ENCODE data around the gene SKI. TPM values are rescaled to one million over a fixed set of nuclear protein-coding genes. Genes with fewer than 3 reads are reported as not detected.

The SKI gene
- total RNA-seq, 1 donor from 2014 or later: 90.0 TPM

GRCh38 chr1:2301607-2302291 is 73.6 kb downstream of the SKI start:
- ATAC-seq (no peak), DNase-seq (no peak)
- TF ChIP-seq CTCF (IDR thresholded peaks at IDR 0.05): no peak
- intact Hi-C loops (cut with DNase I): no loop called here
- Histone ChIP-seq H3K9me3 (no peaks in the 10 kb centered on the region), H3K27me3 (ENCODE audit: low read depth) (no peaks in the 10 kb centered on the region), H3K4me3 (peak overlapping the region; percentile 46), H3K27ac (peak overlapping the region; percentile 93), H3K4me1 (peaks cover 54% of the 10 kb centered on the region), H3K36me3 (peaks cover 40% of the 10 kb centered on the region)

GRCh38 chr1:2302292-2302925 is 74.3 kb downstream of the SKI start:
- Histone ChIP-seq H3K27me3 (ENCODE audit: low read depth) (no peaks in the 10 kb centered on the region), H3K4me1 (peaks cover 52% of the 10 kb centered on the region), H3K4me3 (no peak overlapping the region), H3K36me3 (peaks cover 46% of the 10 kb centered on the region), H3K27ac (peak overlapping the region; percentile 93), H3K9me3 (no peaks in the 10 kb centered on the region)
- ATAC-seq (no peak), DNase-seq (no peak)
- no peak for TF ChIP-seq CTCF (IDR thresholded peaks at IDR 0.05)
- intact Hi-C loops (cut with DNase I): no loop called here

- Histone ChIP-seq H3K4me3 (no peak overlapping the region), H3K27me3 (ENCODE audit: low read depth) (no peaks in the 10 kb centered on the region), H3K27ac (peak overlapping the region; percentile 93), H3K9me3 (no peaks in the 10 kb centered on the region), H3K36me3 (peaks cover 54% of the 10 kb centered on the region), H3K4me1 (peaks cover 47% of the 10 kb centered on the region)
- ATAC-seq: no peak
- TF ChIP-seq CTCF (IDR thresholded peaks at IDR 0.05): no peak
- intact Hi-C loops (cut with DNase I): no loop called here
- DNase-seq: no peak
Observed at GRCh38 chr1:2303016-2303775, 75.1 kb downstream of the SKI start.

GRCh38 chr1:2303781-2304180 is 75.7 kb downstream of the SKI start:
- ATAC-seq: no peak
- Histone ChIP-seq H3K9me3 (no peaks in the 10 kb centered on the region), H3K27ac (no peak overlapping the region), H3K36me3 (peaks cover 60% of the 10 kb centered on the region), H3K4me1 (peaks cover 41% of the 10 kb centered on the region), H3K4me3 (no peak overlapping the region), H3K27me3 (ENCODE audit: low read depth) (no peaks in the 10 kb centered on the region)
- no peak for DNase-seq
- intact Hi-C loops (cut with DNase I): no loop called here
- no peak for TF ChIP-seq CTCF (IDR thresholded peaks at IDR 0.05)

- no peak for ATAC-seq
- peaks cover 65% of the 10 kb centered on the region for H3K36me3 ChIP-seq
- H3K9me3 ChIP-seq: no peaks in the 10 kb centered on the region
- H3K4me1 ChIP-seq: peaks cover 36% of the 10 kb centered on the region
- DNase-seq: no peak
- TF ChIP-seq CTCF (IDR thresholded peaks at IDR 0.05): no peak
- H3K27ac ChIP-seq: no peak overlapping the region
- H3K4me3 ChIP-seq: no peak overlapping the region
- intact Hi-C loops (cut with DNase I): no loop called here
- H3K27me3 ChIP-seq (ENCODE audit: low read depth): no peaks in the 10 kb centered on the region
Observed at GRCh38 chr1:2304282-2304681, 76.2 kb downstream of the SKI start.

Data from lower lobe of right lung (tissue), 2 donors.